HEK293T (cell line): ENCODE measurements around the gene SCNN1G.

ENCODE experiments used
- CTCF ChIA-PET: fragments of 350-600 bp; formaldehyde crosslinking; extraction: SDS; loops from one replicate; lab custom pipeline; 2021; ENCODE audit warnings: antibody characterized with exemption, inconsistent platforms; lab: Yijun Ruan, JAX
- POLR2A ChIA-PET: fragments of 350-600 bp; formaldehyde crosslinking; extraction: SDS; loops from one replicate; lab custom pipeline; 2020; ENCODE audit warnings: antibody characterized with exemption, inconsistent platforms; lab: Yijun Ruan, JAX
- DNase-seq: peaks from one replicate; pipeline ENCODE4 v3.0.0; 2012; ENCODE audit warnings: mixed read lengths; ENCODE audit errors: extremely low spot score
- ARNT ChIP-seq: fragments of 450-650 bp; IDR thresholded peaks from 2 replicates; pipeline ENCODE4 v1.6.1; 2017; ENCODE audit warnings: mild to moderate bottlenecking
- BHLHE40 ChIP-seq: fragments of 450-650 bp; IDR thresholded peaks from 2 replicates; pipeline ENCODE4 v1.6.1; 2016; ENCODE audit warnings: mild to moderate bottlenecking, moderate library complexity, borderline replicate concordance
- CTBP1 ChIP-seq: fragments of 450-650 bp; IDR thresholded peaks from 2 replicates; pipeline ENCODE4 v1.6.1; 2016; ENCODE audit warnings: borderline replicate concordance
- ELF4 ChIP-seq: fragments of 450-650 bp; IDR thresholded peaks from 2 replicates; pipeline ENCODE4 v1.6.1; 2017; ENCODE audit warnings: antibody characterized with exemption
- FOXA1 ChIP-seq: fragments of 450-650 bp; IDR thresholded peaks from 2 replicates; pipeline ENCODE4 v1.6.1; 2016; ENCODE audit warnings: mild to moderate bottlenecking
- FOXK2 ChIP-seq: fragments of 450-650 bp; IDR thresholded peaks from 2 replicates; pipeline ENCODE4 v1.6.1; 2016; ENCODE audit warnings: mild to moderate bottlenecking
- FOXM1 ChIP-seq: fragments of 450-650 bp; IDR thresholded peaks from 2 replicates; pipeline ENCODE4 v1.6.1; 2017; ENCODE audit warnings: mild to moderate bottlenecking, borderline replicate concordance
- HDGF ChIP-seq: fragments of 450-650 bp; IDR thresholded peaks from 2 replicates; pipeline ENCODE4 v1.6.1; 2017; ENCODE audit warnings: antibody characterized with exemption, borderline replicate concordance
- L3MBTL2 ChIP-seq: fragments of 450-650 bp; conservative IDR thresholded peaks from 2 replicates; pipeline ENCODE4 v1.6.1; 2016; ENCODE audit warnings: mild to moderate bottlenecking
- LEF1 ChIP-seq: fragments of 450-650 bp; IDR thresholded peaks from 2 replicates; pipeline ENCODE4 v1.6.1; 2017; ENCODE audit warnings: mild to moderate bottlenecking, borderline replicate concordance
- NFRKB ChIP-seq: fragments of 450-650 bp; IDR thresholded peaks from 2 replicates; pipeline ENCODE4 v1.6.1; 2016; ENCODE audit warnings: mild to moderate bottlenecking, moderate library complexity
- PKNOX1 ChIP-seq: fragments of 450-650 bp; IDR thresholded peaks from 2 replicates; pipeline ENCODE4 v1.6.1; 2016
- SP1 ChIP-seq: fragments of 450-650 bp; IDR thresholded peaks from 2 replicates; pipeline ENCODE4 v1.6.1; 2017
- SUZ12 ChIP-seq: fragments of 450-650 bp; IDR thresholded peaks from 2 replicates; pipeline ENCODE4 v1.6.1; 2016; ENCODE audit warnings: mild to moderate bottlenecking
- TARDBP ChIP-seq: fragments of 450-650 bp; IDR thresholded peaks from 2 replicates; pipeline ENCODE4 v1.6.1; 2016
- ZNF384 ChIP-seq: fragments of 450-650 bp; IDR thresholded peaks from 2 replicates; pipeline ENCODE4 v1.6.1; 2016

SCNN1G gene

GRCh38 chr16:23164736-23165135 is 17.8 kb upstream of the SCNN1G start:
- DNase-seq = no peak
- TF ChIP-seq SUZ12 = no peak
- TF ChIP-seq ZNF384 = no peak
- TF ChIP-seq PKNOX1 = no peak
- TF ChIP-seq ELF4 = no peak
- no peak for TF ChIP-seq SP1
- TF ChIP-seq FOXM1 = no peak
- TF ChIP-seq NFRKB = no peak
- no peak for TF ChIP-seq ARNT
- TF ChIP-seq L3MBTL2 = no peak
- no peak for TF ChIP-seq CTBP1
- no peak for TF ChIP-seq FOXA1
- TF ChIP-seq HDGF = no peak
- ChIA-PET POLR2A (no interaction called here), CTCF (no interaction called here)

DNA sequence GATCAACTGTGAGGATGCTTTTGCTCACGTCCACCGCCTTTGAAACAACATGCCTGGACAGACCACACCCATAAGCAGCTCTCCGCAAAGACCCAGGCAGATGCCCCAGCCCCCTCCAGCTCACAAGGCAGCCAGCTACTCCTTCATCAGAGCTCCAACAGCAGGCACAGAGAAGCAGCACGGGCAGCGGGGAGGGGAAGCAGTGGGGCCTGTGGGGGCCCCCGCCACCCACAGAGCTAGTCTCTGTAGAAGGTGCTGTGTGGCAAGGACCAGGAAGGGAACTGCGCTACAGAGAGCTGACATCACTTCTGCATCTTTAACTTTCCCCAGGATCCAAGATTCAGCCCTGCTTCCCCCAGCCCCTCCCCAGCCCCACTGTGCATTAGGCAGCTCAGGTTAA is 10.0 kb upstream of the SCNN1G start:
- TF ChIP-seq ELF4 = no peak
- no peak for TF ChIP-seq HDGF
- no peak for TF ChIP-seq PKNOX1
- TF ChIP-seq FOXM1 = no peak
- TF ChIP-seq L3MBTL2 = no peak
- TF ChIP-seq TARDBP = no peak
- no peak for TF ChIP-seq FOXA1
- TF ChIP-seq BHLHE40 = no peak
- no peak for TF ChIP-seq CTBP1
- TF ChIP-seq SP1 = no peak
- no peak for TF ChIP-seq SUZ12
- no peak for TF ChIP-seq ZNF384
- TF ChIP-seq FOXK2 = no peak
- no peak for TF ChIP-seq ARNT
- no peak for TF ChIP-seq NFRKB
- TF ChIP-seq LEF1 = no peak
- ChIA-PET CTCF (interaction anchor here (0.7 kb wide), 1 partner anchor 466 kb away, joined by 6 read pairs; no protein-coding TSS in a partner anchor), POLR2A (no interaction called here)
- no peak for DNase-seq

DNA sequence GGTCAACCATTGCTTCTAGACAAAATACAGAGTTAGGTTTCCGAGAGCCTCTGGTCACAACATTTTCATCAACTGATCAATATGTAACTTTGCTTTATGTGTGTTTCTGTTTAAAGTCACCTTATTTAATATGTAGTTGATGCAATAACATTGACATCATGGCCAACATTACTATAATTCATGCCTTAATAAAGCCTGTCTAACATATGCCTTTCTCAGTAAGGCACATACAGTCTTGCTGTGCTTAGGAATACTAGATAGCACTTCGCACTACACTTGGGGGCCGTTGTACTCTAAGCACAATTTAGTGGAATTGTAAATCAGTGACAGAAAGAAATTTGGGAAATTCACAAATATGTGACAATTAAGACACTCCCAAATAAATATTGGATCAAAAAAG is 9.6 kb upstream of the SCNN1G start:
- TF ChIP-seq TARDBP = no peak
- no peak for DNase-seq
- ChIA-PET CTCF (interaction anchor here (0.7 kb wide), 1 partner anchor 466 kb away, joined by 6 read pairs; no protein-coding TSS in a partner anchor), POLR2A (no interaction called here)

DNA sequence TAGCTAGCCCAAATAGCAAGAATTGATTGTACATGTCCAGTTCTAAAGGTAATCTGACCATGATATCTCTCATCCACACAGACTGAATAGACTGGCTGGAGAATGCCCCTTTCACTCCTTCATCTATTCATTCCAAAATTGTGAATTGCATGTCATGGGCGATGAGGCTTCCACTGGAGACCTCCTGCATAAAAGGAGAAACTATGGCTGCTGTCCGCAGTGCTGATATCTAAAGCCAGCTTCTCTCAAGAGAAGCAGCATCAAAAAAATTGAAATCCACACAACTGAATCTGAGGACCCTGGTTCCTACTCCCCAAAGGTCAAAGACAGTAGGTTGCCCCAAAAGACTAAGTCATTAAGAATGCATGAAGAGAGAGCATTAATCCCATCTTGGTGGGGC is 7.9 kb upstream of the SCNN1G start:
- TF ChIP-seq HDGF (no peak), NFRKB (no peak), FOXK2 (no peak), TARDBP (no peak), ELF4 (no peak), PKNOX1 (no peak), LEF1 (no peak), L3MBTL2 (no peak), ZNF384 (no peak), FOXM1 (no peak), CTBP1 (no peak), SUZ12 (no peak), SP1 (no peak), BHLHE40 (no peak), ARNT (no peak), FOXA1 (no peak)
- ChIA-PET CTCF (no interaction called here), POLR2A (no interaction called here)
- no peak for DNase-seq

GRCh38 chr16:23175651-23176050 is 6.9 kb upstream of the SCNN1G start:
- TF ChIP-seq L3MBTL2 = no peak
- no peak for TF ChIP-seq CTBP1
- TF ChIP-seq FOXK2 = no peak
- TF ChIP-seq ARNT = no peak
- no peak for TF ChIP-seq PKNOX1
- no peak for DNase-seq
- POLR2A ChIA-PET = no interaction called here
- CTCF ChIA-PET = interaction anchor here (1.1 kb wide), 1 partner anchor 260 kb away, joined by 3 read pairs; no protein-coding TSS in a partner anchor

DNA sequence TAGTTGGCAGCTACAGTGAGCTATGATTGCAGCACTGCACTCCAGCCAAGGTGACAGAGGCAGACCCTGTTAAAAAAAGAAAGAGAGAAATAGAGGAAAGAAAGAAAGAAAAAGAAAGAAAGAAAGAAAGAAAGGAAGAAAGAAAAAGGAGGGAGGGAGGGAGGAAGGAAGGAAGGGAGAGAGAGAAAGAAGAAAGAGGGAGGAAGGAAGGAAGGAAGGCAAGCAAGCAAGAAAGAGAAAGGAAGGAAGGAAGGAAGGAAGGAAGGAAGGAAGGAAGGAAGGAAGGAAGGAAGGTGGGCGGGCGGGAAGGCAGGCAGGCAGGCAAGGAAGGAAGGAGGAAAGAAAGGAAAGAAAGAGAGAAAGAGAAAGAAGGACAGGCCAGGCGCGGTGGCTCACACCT is 1.0 kb upstream of the SCNN1G start:
- POLR2A ChIA-PET = no interaction called here
- no peak for TF ChIP-seq FOXM1
- TF ChIP-seq ZNF384 = no peak
- TF ChIP-seq FOXK2 = no peak
- no peak for TF ChIP-seq TARDBP
- no peak for TF ChIP-seq L3MBTL2
- no peak for TF ChIP-seq LEF1
- TF ChIP-seq FOXA1 = no peak
- TF ChIP-seq CTBP1 = no peak
- TF ChIP-seq SP1 = no peak
- no peak for TF ChIP-seq ELF4
- no peak for TF ChIP-seq HDGF
- no peak for TF ChIP-seq SUZ12
- DNase-seq = no peak
- CTCF ChIA-PET = interaction anchor here (0.6 to 4.0 kb wide), 2 partner anchors 206 to 255 kb away, joined by 3 to 27 read pairs; no protein-coding TSS in a partner anchor
